GM12874 (cell line): ENCODE results near the gene MGME1.

Experiments
- TF ChIP-seq, protein P1 (sequence below): IDR thresholded peaks from 2 replicates; pipeline ENCODE4 v1.5.1; 2011; ENCODE audit warnings: low read depth, mild to moderate bottlenecking, control low read depth, low read length, moderate library complexity; ENCODE audit not compliant: insufficient read depth

Gene MGME1, protein sequence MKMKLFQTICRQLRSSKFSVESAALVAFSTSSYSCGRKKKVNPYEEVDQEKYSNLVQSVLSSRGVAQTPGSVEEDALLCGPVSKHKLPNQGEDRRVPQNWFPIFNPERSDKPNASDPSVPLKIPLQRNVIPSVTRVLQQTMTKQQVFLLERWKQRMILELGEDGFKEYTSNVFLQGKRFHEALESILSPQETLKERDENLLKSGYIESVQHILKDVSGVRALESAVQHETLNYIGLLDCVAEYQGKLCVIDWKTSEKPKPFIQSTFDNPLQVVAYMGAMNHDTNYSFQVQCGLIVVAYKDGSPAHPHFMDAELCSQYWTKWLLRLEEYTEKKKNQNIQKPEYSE

DNA sequence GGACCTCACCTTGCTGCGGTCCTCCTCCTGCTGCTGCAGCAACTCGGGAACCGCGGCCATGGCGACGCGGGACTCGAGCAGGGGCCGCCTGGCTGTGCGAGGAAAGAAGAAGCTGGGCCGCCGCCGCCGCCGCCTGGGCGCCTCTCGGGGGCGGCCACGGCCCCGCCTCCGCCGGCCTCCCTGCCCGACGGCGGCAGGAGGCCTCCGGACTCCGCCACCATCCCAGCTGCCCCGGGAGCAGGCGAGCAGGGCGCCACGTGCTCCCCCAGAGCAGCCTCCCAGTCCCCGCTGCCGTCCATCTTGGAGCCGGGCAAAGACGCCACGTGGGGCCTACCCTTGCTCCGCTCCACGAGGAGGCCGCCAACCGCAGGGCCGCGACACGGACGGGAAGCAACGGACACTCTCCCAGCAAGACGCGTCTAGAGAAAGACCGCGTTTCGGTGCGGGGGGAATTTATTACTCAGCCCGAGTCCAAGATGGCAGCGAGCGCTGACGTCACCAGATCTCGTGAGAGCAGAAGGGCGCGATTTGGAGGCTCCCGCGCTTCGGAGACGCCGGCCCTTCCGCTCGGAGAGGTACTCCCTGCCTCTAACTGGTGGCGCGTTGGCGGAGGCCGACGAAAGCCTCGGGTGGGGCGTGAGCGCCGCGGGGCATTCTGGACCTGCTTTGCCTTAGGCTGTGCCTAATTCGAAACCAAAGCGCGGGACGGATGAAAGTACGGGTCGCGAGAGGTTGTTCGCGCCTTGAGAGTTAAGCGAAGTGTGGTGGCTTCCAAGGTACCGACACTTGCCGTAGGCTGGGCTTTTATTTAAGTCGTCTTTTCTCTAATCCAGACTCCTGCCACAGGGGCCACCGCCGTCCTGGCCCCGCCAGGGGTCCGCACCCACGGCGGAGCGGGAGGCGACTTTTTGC is at the start of gene MGME1, which contains the start of gene SNX5:
Gene MGME1 (plus strand): TSS at position 653 of the 912 bp plus-strand sequence. CDS start 842 bp downstream, outside the sequence.
Gene SNX5 (minus strand): TSS at position 429 of the 912 bp plus-strand sequence. CDS start 369 bp downstream, at position 60.
- TF ChIP-seq, protein P1, sequence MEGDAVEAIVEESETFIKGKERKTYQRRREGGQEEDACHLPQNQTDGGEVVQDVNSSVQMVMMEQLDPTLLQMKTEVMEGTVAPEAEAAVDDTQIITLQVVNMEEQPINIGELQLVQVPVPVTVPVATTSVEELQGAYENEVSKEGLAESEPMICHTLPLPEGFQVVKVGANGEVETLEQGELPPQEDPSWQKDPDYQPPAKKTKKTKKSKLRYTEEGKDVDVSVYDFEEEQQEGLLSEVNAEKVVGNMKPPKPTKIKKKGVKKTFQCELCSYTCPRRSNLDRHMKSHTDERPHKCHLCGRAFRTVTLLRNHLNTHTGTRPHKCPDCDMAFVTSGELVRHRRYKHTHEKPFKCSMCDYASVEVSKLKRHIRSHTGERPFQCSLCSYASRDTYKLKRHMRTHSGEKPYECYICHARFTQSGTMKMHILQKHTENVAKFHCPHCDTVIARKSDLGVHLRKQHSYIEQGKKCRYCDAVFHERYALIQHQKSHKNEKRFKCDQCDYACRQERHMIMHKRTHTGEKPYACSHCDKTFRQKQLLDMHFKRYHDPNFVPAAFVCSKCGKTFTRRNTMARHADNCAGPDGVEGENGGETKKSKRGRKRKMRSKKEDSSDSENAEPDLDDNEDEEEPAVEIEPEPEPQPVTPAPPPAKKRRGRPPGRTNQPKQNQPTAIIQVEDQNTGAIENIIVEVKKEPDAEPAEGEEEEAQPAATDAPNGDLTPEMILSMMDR: no peak

DNA sequence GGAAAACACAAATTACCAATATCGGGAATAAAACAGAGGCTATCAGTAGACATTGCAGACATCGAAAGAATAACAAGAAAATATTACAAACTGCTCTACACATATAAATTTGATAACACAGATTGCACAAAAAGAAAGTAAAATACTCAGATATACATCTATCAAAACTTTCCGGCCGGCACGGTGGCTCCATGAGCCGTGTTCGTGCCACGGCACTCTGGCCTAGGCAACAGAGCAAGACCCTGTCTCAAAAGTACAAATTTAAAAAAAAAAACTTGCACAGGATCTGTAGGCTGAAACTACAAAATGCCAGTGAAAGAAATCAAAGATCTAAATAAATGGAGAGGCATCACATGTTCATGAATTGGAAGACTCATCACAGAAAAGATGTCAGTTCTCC is 49.7 kb upstream of the MGME1 start:
- TF ChIP-seq, protein P1: no peak

DNA sequence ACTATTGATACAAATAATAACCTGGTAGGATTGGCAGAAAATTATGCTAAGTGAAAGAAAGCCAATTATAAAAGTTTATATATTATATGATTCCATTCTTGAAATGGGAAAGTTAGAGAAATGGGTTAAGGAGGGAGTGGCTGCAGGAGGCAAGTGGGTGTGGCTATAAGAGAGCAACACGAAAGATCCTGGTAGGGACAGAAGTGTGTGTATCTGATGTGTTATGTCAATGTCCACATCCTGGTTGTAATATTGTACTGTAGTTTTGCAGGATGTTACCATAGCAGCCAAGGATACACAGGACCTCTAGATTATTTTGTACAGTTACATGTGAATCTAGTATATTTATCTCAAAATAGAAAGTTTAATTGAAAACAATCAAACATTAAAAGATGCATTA is 47.0 kb upstream of the MGME1 start:
- TF ChIP-seq, protein P1: no peak

DNA sequence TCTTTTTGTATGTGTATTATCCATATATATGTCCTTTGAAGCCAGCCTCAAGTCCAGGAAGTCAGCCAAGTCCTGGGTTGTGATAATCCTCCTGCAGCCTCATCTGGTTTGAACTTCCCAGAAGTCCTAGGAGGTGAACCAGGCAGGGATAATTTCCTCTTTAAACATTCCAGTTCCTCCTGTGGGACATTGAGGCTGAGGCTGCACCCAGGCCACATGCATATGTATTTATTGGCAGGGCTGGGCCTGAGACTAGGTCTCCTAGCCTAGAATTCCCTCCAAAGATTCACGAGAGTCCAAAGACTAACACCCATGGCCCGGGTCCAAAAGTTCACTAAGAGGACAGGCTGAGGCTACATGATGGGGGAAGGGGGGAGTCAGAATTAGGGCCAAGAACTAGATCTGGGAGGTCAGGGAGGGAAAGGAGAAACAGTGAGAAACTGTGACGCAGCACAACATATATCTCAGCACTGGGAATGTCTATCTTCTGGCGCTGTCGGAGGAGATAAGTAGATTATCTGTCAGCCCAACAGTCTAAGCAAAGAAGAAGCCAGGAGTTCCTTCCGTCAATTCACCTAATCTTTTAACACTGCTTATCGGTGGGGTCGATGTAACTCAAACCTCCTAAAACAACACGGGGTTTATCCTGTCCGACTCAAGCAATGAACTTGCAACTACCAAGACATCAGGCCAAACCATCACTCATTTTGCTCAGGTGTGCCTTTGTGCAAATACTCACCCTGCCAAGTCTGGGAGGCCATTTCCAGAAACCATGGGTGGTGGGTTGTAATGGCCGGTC is 43.5 kb upstream of the MGME1 start:
- TF ChIP-seq, protein P1: no peak

DNA sequence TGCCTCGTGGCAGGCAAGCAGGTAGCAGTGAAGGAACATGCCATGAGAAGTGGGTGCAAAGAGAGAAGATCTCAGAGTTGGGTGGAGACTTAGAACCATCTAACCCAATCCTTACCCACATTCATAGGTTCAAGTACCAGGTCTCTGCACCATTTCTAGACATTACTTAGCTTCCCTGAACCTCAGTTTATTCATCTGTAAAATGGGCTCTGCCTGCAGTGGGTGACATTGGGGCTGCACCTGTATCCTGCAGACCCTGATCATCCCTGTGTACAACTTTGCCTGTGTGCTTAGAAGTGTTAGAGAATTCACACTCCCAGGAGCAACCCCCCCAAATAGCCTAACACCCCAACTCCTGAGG is 42.9 kb upstream of the MGME1 start:
- TF ChIP-seq, protein P1: no peak

DNA sequence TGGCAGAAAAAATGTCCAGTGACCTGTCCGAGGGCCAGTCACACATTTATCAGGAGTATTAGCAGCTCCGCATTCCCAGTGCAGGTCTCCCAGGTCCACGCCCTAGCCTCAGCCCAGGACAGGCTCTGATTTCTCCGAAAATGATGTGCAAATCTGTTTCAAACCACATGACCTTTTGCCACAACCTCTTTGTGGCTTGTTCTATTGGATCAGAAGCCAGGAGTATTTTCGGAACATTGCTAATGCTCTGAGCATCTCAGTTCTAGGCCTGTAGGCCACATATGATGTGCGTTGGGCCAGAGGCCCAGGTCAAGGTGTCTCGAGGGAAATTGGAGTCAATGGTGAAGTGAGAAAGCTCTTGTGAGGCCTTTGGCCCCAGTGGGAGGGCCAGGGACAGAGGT is 40.6 kb upstream of the MGME1 start:
- TF ChIP-seq, protein P1: no peak
